HG03139 (cell line): ENCODE data around the gene MEGF6.

Source experiments
- ATAC-seq: cut with Tn5 transposase; IDR thresholded peaks from one replicate; pipeline ENCODE4 v1.9.1; 2021; ENCODE audit not compliant: unreplicated experiment

MEGF6 gene

GRCh38 chr1:3560251-3560871 lies 50.9 kb downstream of the MEGF6 start:
- ATAC-seq, result no peak

GRCh38 chr1:3558036-3558726 lies 53.1 kb downstream of the MEGF6 start:
- no peak for ATAC-seq

GRCh38 chr1:3557366-3557765 lies 53.9 kb downstream of the MEGF6 start:
- ATAC-seq, result no peak

DNA sequence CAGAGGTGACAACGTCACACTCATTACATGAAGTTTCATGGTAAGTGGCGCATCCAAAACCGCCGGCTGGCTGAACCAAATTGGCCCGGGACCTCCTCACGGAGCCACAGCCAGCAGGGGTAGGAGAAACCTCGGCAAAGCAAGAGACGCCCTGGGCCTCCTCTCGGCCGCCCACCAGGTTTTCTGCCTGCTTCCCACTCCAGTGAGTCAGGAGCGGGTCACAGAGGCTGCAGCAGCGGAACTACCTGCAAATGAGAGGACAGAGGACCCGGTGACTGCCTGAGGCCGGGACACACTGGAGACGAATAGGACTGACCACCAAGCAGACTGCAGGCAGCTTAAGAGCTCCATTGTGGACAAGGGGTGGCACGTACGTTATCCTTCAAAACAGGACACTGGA lies 55.0 kb downstream of the MEGF6 start:
- ATAC-seq, result no peak

GRCh38 chr1:3555131-3555920 lies 56.0 kb downstream of the MEGF6 start:
- no peak for ATAC-seq

DNA sequence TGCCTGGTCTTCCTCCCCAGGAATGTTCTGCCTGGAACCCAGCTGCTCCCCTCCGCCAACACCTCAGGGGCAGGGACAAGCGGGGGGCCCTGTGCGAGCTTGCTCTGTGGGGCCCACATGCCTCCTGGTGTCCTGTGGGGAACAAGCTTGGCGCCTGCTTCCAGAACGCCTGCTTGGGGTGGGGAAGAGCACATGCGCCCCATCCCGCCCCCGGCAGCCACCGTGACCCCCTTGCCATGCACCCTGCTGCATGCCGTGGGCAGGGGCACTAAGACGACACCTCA lies 57.4 kb downstream of the MEGF6 start:
- ATAC-seq, result no peak

DNA sequence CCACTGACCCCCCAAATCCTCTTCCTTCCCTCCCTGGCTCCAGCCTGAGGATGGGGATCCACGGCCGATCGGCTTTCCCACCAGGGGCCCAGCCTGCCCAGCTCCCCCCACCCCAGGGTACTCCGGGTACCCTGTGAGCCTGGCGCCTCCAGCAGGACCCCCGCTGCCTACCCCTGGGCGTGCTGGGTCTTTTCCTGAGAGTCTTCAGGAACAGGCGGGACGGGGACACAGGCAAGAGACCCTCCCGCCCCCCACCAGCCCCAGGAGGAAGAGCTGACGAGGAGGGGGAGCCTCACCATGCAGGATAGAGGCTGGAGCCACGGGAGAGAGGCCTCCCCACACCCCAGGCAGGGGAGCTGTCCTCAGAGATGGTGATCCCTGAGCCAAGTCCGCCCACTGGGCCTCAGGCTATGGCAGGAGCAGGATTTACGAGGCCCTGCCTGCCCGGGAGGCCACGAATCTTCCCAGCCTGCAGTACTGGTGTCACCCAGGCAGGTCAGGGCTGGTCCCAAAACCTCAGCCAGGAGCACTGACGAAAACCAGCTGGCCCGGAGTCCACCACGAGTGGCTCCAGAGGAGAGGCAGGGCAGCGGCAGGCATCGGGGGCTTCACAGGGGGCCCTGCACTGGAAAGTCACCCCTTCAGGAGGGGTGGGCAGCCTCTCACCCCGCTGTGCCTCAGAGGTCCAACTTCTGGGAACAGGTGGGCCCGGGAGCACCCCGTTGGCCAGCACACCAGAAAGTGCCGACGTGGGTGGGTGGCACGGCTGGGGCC lies 58.0 kb downstream of the MEGF6 start:
- ATAC-seq, result no peak

- no peak for ATAC-seq
These were observed 58.6 kb downstream of the MEGF6 start for GRCh38 chr1:3552751-3553150.

DNA sequence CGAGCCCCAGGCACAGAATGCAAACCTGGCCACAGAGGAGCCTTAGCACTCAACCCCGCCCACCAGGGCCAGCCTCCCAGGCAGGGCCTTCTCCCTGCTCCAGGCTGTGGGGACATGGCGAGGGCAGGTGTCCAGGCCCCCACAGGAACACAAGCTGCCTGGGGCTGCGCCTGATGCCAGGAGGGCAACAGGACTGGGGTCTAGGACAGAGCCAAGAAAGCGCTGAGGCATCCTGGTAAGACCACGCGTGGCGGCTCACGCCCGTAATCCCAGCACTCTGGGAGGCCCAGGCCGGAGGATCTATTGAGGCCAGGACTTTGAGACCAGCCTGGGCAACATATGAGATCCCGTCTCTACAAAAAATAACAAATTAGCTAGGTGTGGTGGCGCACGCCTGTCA lies 59.1 kb downstream of the MEGF6 start:
- ATAC-seq, result no peak

DNA sequence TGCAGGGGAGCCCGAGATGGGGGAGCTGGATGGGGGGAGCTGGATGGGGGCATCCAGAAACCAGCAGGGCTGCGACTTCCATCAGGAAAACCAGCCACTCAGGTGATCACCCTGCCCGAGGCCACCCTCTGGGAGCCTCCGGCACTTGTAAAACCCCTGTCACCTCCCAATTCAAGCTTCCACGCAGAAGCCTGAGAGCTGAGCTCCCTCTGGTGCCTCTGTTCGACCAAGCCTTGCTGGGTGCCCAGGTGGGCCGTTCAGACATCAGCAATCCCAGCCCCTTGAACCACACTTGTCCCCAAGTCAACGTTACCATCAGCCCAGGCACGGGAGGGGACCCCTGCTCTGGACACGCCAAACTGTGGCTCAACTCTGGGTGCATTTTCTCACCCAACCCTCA lies 59.6 kb downstream of the MEGF6 start:
- ATAC-seq, result no peak

DNA sequence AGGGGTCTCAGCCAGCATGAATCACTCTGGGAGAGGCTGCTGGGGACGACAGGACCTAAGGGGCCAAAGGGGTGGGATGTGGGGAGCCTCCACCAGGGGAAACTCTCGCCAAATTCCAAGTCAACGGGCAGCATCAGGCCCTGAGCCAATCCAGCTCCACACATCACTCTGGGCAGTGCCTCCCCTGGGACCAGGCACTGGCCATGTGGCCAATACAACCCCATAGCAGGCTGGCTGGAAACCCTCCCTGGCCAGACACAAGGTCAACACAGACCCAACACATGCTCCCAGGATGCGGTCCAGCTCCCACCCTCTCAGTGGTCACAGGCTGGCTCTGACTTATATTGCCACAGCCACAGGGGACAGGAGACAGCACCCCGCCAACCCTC lies 60.0 kb downstream of the MEGF6 start:
- no peak for ATAC-seq

GRCh38 chr1:3550511-3551289 lies 60.6 kb downstream of the MEGF6 start:
- ATAC-seq, result no peak

GRCh38 chr1:3548895-3549294 lies 62.4 kb downstream of the MEGF6 start:
- no peak for ATAC-seq

DNA sequence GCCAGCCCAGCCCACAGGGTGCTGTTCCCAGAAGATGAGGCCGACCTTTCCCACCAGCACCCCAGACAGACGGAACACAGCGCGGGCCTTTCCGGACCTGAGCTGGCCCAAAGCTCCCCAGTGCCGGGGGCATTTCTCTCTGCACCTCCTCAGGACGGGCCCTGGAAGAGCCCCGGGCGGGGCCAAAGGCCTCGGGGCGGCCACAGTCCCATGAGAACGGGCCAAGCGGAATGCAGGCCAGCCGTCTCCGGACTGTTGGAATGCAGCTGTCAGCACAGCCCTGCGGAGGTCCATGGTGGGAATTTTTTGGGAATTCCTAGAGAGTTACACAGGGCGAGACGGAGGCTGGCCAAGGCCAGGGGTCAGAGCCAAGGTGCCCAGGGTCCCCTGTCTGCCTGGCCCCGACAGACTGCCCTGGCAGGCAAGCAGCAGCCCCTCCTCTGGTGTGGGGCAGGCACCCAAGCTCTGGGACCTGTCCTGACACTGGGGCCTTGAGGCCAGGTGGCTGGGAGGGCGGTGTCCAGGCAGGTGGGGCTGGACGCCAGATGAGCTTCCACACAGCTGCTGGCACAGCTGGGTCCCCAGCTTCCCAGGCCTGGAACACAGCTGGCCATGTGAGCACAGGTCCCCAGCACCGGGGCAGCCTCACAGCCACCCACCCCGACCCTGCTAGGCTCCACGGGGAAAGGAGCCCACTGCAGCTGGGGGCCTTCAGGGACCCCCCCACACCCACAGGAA lies 63.0 kb downstream of the MEGF6 start:
- no peak for ATAC-seq

DNA sequence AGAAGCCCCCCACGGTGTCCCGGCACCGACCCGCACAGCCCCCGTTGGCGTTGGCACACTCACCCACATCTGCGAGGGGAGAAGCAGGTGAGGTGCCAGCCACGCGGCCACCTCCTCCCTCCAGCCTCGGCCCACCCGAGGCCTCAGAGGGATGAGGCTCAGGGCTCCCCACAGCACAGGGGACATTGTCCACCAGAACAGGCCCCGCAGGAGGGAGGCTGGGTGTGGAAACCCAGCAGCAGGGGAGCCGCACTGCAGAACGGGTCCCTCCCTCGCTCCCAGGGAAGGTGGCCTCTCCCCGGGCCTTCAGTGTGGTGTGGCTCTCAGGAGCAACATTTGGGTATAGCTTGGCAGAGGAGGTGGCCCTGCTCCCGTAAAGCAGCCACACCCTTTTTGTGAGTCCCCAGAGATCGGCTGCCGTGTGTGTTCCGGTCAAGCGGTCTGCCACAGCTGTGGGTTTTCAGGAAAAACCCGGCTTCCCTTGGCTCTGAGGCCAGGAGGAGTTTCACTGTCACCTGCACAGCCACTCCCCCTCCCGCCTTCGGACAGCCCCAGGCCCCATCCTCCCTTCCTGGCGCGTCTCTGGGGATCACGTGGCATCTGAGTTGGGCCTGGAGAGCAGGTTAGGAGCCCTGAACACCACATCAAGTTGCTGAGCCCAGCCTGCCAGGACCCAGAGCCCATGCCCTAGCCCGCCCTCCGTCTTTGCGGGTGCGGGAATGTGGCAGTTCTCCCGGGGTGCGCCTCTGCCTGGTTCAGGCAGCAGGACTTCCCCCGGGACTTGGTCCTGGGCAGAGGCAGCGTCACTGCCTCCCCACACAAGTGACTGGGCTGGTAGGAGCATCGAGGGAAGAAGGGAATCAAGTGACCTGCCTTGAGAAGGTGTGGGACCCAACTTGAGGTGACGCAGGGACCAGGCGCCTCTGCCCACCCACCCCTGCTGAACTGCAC lies 64.0 kb downstream of the MEGF6 start:
- ATAC-seq, result no peak

DNA sequence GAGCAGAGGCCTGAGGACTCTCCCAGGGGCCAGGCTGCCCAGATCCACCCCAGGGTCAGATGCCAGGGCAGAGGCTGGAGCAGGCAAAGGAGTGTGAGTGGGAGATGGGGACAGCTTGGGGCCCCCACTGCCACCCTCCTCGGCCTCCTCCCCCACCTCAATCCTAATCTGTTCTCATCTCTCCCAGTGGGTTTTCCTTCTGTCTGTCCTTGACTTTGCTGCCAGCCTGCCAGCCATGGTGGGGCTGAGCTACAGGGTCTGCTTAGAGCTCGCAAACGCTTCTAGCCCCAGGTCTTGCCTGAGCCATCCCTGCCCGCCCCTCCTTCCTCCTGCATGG lies 65.3 kb downstream of the MEGF6 start:
- no peak for ATAC-seq

DNA sequence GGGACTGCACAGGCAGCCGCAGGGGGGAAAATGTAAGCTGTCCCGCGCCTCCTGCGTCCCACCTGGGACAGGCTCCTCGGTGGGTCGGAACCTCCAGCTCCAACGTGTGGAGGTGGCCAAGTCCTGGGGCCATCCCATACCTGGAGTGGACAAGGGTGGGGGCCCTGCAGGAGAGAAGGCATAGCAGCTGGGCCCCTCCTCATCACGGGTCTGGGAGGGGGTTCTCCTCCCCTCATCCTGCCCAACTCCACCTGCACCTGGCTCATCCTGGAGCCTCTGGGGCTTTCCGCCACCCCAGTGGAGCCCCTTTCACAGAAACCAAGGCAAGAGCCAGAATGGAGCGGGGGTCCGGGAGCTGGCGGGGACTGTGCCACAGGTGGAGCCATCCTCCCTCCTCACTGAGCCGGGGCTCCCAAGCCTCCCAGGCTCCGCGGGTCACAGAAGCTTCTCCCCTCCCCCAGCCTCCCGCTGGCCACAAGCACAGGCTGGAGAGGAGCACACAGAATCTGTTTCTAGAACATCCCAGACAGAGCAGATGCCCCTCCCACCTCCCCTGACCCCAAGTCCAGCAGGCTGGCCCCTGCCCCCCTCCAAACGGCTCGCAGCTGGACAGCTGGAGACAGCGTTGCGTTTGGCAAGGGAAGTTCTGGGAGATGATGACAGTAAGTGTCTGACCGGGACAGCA lies 65.8 kb downstream of the MEGF6 start:
- ATAC-seq, result no peak

- ATAC-seq, result no peak
These were observed 67.0 kb downstream of the MEGF6 start for GRCh38 chr1:3544040-3544977.
